ENCODE results near the gene SFR1.

Gene SFR1

DNA sequence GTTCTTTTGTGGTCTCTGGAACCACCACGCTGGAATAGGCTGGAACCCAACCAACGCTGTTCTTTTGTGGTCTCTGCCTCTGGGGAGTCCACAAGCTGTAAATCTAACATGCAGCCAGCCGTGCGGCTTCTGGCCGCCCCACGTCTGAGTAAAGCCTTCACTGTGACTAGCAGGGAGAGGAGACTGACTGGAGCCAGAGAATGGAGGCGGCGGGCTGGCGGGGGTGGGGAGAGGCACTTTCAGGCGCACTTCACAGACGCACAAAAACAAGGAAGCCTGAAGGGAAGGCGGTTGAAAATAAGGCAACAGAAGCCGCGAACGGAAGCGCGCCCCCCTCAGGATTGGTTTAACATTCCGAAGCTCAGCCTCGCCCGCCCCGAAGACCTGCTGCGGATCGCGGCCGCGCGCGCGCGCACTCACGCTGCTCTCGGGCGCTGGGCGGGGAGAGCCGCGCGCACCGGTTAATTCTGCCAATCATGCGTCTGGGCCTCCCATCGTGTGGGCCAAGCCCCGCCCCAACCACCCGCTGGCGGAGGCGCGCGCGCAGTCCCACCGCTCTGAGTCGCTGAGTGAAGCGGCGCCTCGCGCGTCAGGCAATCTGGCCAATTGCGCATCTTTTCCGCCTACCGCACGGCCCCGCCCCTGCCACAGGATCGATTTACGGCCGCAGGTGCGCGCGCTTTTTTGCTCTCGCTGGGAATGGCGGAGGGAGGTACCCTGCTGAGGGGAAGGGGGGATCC lies at the start of gene SFR1:
Gene SFR1, plus strand, starts transcription at position 687 of the 740 bp plus-strand sequence. Its CDS starts 13 bp downstream, at position 700.
- peak; percentile 97 for DNase-seq

DNA sequence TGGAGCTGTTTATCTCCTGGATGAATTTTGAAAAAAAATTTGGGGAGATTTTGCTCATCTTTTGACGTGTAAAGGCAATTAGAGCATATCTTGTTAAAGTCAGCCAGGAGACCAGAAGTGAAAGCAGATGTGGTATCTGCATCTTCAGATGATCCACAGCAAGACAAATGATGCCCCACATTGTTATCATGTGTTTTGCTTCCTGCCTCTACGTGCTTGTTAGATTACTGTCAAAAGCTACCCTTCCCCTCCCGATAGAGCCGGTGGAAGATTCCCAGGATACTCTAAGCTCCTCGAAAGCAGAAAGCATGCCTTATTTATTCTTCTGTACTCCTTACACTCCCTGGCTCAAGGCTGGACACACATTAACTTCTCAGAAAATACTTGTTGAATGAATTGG lies 49.2 kb upstream of the SFR1 start:
- no peak for DNase-seq

DNA sequence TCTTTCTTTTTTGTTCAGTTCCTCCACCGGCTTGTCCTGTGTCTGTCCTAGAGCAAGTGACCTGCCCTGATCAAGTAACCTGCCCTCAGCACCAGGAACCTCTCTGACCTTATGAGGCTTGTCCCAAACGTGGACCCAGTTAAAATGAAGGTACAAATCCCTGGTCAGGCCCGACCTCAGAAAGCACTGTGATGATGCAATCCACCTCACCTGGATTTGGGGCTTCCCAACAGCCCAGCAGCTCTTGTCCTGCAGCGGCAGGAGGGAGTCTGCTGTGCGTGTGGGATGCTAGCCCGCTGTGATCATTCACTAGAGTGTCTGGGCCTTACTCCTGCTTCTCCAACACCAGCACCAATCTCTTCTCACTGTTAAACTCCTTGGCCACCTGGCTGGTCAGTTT lies 47.5 kb upstream of the SFR1 start:
- no peak for DNase-seq

DNA sequence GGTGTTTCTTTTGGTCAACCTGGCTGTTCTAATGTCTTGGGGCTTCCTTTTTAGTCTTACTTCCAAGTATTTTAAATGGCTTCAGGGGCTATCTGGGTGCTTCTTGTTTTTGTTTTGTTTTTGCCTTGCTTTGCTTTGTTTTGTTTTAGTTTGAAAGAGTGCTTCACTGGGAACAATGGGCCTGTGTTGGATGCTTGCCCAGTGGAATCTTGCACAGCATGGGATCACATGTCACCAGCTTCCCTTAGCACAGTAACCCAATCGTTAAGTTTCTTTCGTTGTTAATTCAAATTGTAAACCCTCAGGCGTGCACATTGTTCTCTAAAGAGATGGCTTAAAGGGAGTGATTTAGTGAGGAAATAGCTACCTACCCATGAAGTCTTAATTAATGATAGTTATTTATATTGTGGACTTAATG lies 45.2 kb upstream of the SFR1 start:
- DNase-seq = no peak

- no peak for DNase-seq
Measured at GRCh38 chr10:104077247-104077646, 44.7 kb upstream of the SFR1 start.

GRCh38 chr10:104077663-104078151 lies 44.3 kb upstream of the SFR1 start:
- DNase-seq = no peak

GRCh38 chr10:104080762-104081161 lies 41.2 kb upstream of the SFR1 start:
- no peak for DNase-seq

- DNase-seq = no peak
Measured at GRCh38 chr10:104081998-104082397, 40.0 kb upstream of the SFR1 start.

DNA sequence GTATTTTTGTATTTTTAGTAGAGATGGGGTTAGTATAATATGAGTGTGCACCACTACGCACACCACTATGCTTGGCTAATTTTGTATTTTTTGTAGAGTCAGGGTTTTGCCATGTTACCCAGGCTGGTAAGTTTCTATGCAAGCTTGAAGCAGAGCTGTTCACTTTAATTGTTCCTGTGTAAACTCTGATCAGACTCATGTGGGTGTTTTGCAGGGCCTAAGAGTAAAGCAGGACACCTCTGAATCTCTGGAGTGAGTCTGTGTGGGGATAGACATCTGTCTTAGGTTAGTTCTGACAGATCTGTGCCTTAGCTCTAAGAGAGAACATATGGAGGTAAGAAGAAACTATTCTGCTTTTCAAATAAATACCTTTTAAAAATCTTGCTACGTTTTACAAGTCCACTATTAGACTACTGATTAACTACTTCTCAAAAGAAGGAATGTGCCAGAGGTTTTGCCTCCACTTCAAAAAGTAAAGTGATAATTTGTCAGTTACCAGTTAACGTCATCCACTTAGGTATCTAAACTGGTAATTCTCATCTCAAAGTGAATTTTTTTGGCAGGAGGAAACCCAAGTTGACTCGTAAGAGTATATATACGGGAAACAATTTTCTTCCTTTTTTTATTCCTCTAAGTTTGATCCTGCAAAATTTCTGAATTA lies 37.4 kb upstream of the SFR1 start:
- DNase-seq = no peak

DNA sequence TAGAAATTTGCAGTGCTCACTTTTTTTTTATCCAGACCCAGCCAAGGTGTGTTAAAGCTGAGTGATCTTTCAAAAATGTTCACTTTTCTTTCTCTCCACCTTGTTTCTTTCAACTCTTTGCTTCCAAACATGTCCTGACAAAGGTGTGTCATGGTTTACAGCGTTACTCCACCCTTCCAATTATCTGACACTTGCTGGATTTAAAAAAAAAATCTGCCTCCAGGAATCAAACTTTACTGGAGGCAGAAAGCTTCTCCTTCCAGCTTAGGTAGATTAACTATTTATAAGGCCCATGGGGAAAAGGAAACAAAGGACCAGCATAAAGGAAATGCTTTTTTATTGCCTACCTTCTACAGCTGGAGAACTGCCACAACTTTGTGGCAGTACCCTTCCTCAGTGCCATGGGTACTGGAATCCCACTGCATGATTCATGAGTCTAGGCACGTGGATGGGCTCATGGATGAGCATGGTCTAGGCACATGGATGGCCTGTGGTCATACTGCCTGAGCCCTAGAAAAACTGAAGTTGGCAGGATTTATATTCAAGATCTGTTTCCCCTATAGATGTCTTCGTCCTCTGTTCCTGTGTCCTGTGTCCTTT lies 36.1 kb upstream of the SFR1 start, which contains the start of gene COL17A1:
Gene COL17A1, minus strand, starts transcription at position 80 of the 600 bp plus-strand sequence. CDS start 5,207 bp downstream, outside the sequence.
- DNase-seq = no peak

GRCh38 chr10:104088239-104088638 lies 33.7 kb upstream of the SFR1 start:
- DNase-seq = no peak

DNA sequence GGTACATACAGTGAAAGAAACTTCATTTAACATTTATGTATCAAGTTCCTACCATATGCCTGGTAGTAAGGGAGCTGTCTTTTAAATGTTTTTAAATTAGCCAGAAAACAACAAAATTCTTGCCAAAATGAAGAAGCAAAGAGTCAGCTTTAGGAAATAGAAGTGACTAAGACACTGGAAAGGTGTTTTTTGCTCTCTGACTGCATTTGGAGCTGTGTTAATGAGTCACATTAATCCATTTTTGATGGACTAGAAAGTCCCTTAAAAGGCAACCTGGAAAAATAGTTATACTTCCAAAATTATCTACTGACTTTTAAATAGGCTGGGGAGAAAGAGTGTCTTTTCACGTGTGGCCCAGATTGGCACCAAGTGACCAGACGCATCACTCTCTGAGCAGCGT lies 32.4 kb upstream of the SFR1 start:
- DNase-seq = no peak

DNA sequence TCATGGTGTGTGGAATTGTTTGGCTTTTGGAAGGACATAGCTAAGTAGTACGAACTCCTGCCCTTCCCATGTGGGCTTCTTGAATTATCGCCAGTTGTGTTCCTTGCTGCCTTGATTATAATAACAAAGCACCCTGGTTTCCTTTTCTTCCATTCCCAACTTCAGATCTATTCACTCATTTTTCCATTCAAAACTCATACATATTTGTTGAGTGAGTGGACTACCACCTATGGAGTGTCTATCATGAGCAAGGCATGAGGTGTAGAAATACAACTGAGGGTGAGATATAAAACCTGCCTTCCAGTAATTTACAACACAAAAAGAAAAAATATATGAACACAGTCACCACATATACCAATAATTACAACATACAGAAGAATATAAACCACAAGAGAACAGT lies 31.4 kb upstream of the SFR1 start:
- DNase-seq = peak; percentile 62

- no peak for DNase-seq
Measured at GRCh38 chr10:104092749-104093148, 29.2 kb upstream of the SFR1 start.

GRCh38 chr10:104096692-104097091 lies 25.3 kb upstream of the SFR1 start:
- DNase-seq = no peak

- DNase-seq = no peak
Measured at GRCh38 chr10:104098358-104098925, 23.5 kb upstream of the SFR1 start.

DNA sequence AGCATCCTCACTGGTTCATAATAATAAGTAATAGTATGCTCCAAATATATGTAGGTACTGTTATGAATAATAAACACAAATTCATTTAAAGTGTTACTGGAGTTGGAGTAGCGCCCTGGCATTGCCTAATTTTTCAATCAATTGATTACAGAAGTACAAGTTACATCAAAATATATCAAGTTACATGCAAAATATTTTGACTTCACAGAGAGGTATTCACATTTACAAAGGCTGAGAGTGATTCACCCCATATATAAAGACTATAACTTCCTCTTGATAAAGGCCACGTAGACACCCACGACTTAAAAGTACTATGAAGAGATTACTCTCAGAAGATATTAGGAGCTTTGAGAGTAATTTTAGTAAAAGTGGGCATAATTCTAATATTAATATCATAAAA lies 22.7 kb upstream of the SFR1 start:
- peak; percentile 29 for DNase-seq

- peak; percentile 23 for DNase-seq
Measured at GRCh38 chr10:104099941-104100340, 22.0 kb upstream of the SFR1 start.

GRCh38 chr10:104100795-104101194 lies 21.2 kb upstream of the SFR1 start:
- DNase-seq = no peak

GRCh38 chr10:104101902-104102301 lies 20.1 kb upstream of the SFR1 start:
- no peak for DNase-seq

DNA sequence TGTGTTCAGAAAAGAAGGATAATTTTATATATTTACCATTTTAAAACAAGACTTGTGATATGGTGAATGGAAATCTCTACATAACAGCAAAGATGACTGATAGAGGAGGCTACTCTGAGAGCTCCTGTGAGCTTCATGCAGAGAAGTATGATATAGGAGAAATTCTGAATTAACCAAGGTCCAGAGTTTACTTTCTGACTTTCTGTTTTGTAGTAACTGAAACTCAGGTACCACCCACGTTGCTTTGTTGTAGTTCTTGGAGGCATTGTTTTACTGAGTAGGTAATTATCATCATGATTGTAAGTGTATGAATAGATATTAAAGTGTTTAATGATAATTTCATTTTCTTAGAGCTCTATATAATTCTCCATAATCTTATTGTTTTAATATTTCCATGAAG lies 18.0 kb upstream of the SFR1 start:
- no peak for DNase-seq

GRCh38 chr10:104104418-104104817 lies 17.6 kb upstream of the SFR1 start:
- DNase-seq = no peak

DNA sequence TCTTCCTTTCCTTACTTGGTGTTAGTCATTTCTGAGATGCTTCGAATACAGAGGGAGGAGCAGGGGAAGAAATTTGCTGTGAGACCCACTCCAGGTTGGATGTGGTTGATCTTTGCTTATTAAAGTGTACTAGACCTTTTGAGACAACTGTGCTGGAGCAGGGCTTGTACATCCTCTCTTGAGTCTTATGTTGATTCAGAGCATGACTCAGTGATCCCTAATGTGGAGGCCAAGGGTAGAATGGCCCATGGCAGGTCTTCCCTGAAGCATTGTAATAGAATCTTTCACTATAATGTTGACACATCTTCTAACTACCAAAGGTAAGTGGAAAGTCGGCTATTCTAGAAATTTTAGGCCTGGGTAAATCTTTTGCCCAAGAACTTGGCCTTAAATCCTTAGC lies 17.0 kb upstream of the SFR1 start:
- no peak for DNase-seq
